Keratinocyte (primary cell): ENCODE data around the gene ESR2. TPM values are rescaled to one million over a fixed set of nuclear protein-coding genes. Genes with fewer than 3 reads are reported as not detected.

Experiments used
- DNase-seq: peaks from one replicate; pipeline ENCODE4 v3.0.0-alpha.2; 2011; ENCODE audit warnings: low read depth, missing footprints, low spot score
- FAIRE-seq: peaks from 2 replicates; lab custom pipeline; 2011; peaks lifted over from hg19 to GRCh38; lab: Jason Lieb, UNC
- H2AFZ ChIP-seq: 2 replicates; pipeline ENCODE4 v1.6.0; 2012; ENCODE audit warnings: low read length, control low read depth, inconsistent platforms; ENCODE audit not compliant: control insufficient read depth
- H3K27ac ChIP-seq: 2 replicates; pipeline ENCODE4 v1.5.1; 2011; ENCODE audit warnings: low read length; ENCODE audit not compliant: control insufficient read depth, insufficient read depth
- H3K27me3 ChIP-seq: 3 replicates; pipeline ENCODE4 v1.6.0; 2011; ENCODE audit warnings: low read length; ENCODE audit not compliant: control insufficient read depth, insufficient read depth; ENCODE audit errors: extremely low read depth
- H3K36me3 ChIP-seq, 2 experiments: 2 replicates in 1 of 2; 3 replicates in 1 of 2; pipeline ENCODE4 v1.5.1; 2011; ENCODE audit warnings: low read length in 2 of 2, mild to moderate bottlenecking in 1 of 2; ENCODE audit not compliant: control insufficient read depth in 2 of 2, insufficient read depth in 2 of 2; ENCODE audit errors: extremely low read depth in 1 of 2
- H3K4me1 ChIP-seq: 3 replicates; pipeline ENCODE4 v1.5.1; 2011; ENCODE audit warnings: low read length; ENCODE audit not compliant: control insufficient read depth, insufficient read depth; ENCODE audit errors: extremely low read depth
- H3K4me2 ChIP-seq: 3 replicates; pipeline ENCODE4 v1.6.0; 2011; ENCODE audit warnings: low read depth, low read length; ENCODE audit not compliant: control insufficient read depth, insufficient read depth; ENCODE audit errors: extremely low read depth
- H3K4me3 ChIP-seq, 3 experiments: fragments of 200-600 bp in 1 of 3; sonication (generic) in 1 of 3; 2 replicates in 2 of 3; 3 replicates in 1 of 3; pipeline ENCODE4 v1.5.1; 2011 to 2016; ENCODE audit warnings: low read length in 3 of 3, mild to moderate bottlenecking in 3 of 3, control low read depth in 2 of 3, inconsistent platforms in 1 of 3, low read depth in 1 of 3, mixed read lengths in 1 of 3, mixed run types in 1 of 3, moderate library complexity in 1 of 3; ENCODE audit not compliant: control insufficient read depth in 2 of 3, insufficient read depth in 2 of 3; ENCODE audit errors: extremely low read depth in 1 of 3
- H3K79me2 ChIP-seq: 2 replicates; pipeline ENCODE4 v1.6.0; 2012; ENCODE audit warnings: low read length; ENCODE audit not compliant: control insufficient read depth, insufficient read depth
- H3K9ac ChIP-seq: 3 replicates; pipeline ENCODE4 v1.6.0; 2011; ENCODE audit warnings: low read length; ENCODE audit not compliant: control insufficient read depth, insufficient read depth; ENCODE audit errors: extremely low read depth
- H3K9me1 ChIP-seq: 3 replicates; pipeline ENCODE4 v1.6.0; 2011; ENCODE audit warnings: low read length; ENCODE audit not compliant: control insufficient read depth, insufficient read depth; ENCODE audit errors: extremely low read depth
- H3K9me3 ChIP-seq: 2 replicates; pipeline ENCODE4 v1.5.1; 2012; ENCODE audit warnings: low read depth, low read length; ENCODE audit not compliant: control insufficient read depth
- H4K20me1 ChIP-seq: 3 replicates; pipeline ENCODE4 v1.6.0; 2011; ENCODE audit warnings: low read length; ENCODE audit not compliant: control insufficient read depth, insufficient read depth; ENCODE audit errors: extremely low read depth
- CTCF ChIP-seq, 3 experiments: IDR thresholded peaks in 1 of 3; conservative IDR thresholded peaks in 1 of 3; optimal IDR thresholded peaks in 1 of 3; 2 replicates in 2 of 3; 3 replicates in 1 of 3; pipeline versions ENCODE3 to v1.5.1; 2011; ENCODE audit warnings: low read length in 3 of 3, mild to moderate bottlenecking in 3 of 3, moderate library complexity in 2 of 3, control low read depth in 1 of 3, inconsistent platforms in 1 of 3; ENCODE audit not compliant: insufficient read depth in 2 of 3; ENCODE audit errors: extremely low read depth in 1 of 3
- EZH2 ChIP-seq: IDR thresholded peaks from one replicate; pipeline ENCODE4 v1.6.1; 2012; ENCODE audit warnings: inconsistent platforms, mild to moderate bottlenecking, low read length, moderate library complexity
- dilution Hi-C: fragments of 300-500 bp; cut with MboI; formaldehyde crosslinking; loops from one replicate; pipeline ENCODE4 v1.7.0; 2020; ENCODE audit warnings: low sequenced_read_pairs; ENCODE audit not compliant: extremely low pct_ligation_motif_present
- polyA plus RNA-seq, 5 experiments: library from polyadenylated mRNA; depleted of rRNA in 3 of 5; stranded (reverse) in 3 of 5; stranded (forward) in 1 of 5; unstranded in 1 of 5; fragments of >200 nt; gene quantifications; 1 replicate in 1 of 5; 2 replicates in 3 of 5; 3 replicates in 1 of 5; pipeline versions ENCODE4 v1.2.1 to v1.2.3, GENCODE V29; 2011 to 2012; ENCODE audit warnings: missing spikeins in 2 of 5, low read depth in 1 of 5, low replicate concordance in 1 of 5

The ESR2 gene
- polyA plus RNA-seq, 1 donor (not counting 4 experiments of a cell fraction or from before 2014, with no cell fraction given), result 0.03 TPM

DNA sequence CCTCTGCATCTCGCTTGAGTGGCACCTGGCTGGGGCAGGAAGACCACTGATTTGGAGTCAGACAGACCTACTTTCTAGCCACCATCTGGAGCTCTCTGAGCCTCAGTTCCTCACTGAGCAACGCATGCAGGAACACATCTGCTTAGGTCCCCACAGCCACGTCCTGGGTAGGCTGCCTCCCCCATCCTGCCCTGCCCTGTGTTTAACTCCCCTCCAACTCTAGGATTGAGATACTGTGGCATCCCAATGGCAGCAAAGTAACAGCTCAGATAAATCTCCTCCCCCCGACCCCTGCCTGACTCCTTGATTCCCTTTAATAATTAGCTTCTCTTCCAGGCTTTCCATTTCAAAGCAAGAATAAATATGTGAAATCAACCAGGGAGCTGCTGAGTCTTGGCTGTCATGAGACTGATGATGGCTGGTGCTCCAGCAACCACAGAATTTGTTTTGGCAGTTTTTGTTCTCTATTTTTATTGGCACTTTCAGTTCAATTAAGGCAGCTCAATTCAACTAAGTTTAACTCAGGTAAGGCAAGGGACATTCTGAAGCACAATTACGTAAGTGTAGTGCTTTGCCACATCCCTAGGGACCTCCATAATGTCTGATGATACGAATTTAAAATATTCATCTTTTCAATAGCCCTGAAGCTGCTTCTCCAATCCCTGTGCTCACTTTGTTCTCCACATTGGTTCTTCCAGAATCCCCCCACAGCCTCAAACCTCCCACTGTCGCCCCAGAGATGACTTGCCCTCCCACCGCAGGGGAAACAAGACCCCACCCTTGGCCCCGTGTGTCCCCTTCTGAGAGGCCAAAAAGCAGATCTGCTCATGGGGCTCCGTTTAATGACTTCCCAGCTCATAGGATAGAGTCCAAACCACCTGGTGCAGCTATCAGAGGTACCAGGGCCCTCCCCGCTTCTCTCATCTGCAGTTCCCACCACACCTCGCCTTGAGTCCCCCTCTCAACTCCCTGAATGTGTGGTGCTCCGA, 58.2 kb downstream of the ESR2 start:
- H4K20me1 ChIP-seq, result no peaks in the 10 kb centered on the region
- no peaks in the 10 kb centered on the region for H3K79me2 ChIP-seq
- H2AFZ ChIP-seq, result no peak overlapping the region
- H3K27me3 ChIP-seq, result peaks cover 3% of the 10 kb centered on the region
- H3K27ac ChIP-seq, result no peak overlapping the region
- no peaks in the 10 kb centered on the region for H3K9me1 ChIP-seq
- H3K9me3 ChIP-seq, result no peaks in the 10 kb centered on the region
- DNase-seq, result no peak
- no peak overlapping the region for H3K4me3 ChIP-seq
- dilution Hi-C loops, result no loop called here
- H3K9ac ChIP-seq, result no peak overlapping the region
- H3K4me2 ChIP-seq, result no peak overlapping the region
- TF ChIP-seq CTCF (optimal IDR thresholded peaks at IDR 0.05 in 1 of 3, IDR thresholded peaks at IDR 0.05 in 1 of 3, conservative IDR thresholded peaks at IDR 0.05 in 1 of 3; ENCODE audit: extremely low read depth in 1 of 3, insufficient read depth in 2 of 3, low read length in 3 of 3) (no peak), EZH2 (no peak)
- no peaks in the 10 kb centered on the region for H3K36me3 ChIP-seq
- no peak for FAIRE-seq
- peaks cover 4% of the 10 kb centered on the region for H3K4me1 ChIP-seq

DNA sequence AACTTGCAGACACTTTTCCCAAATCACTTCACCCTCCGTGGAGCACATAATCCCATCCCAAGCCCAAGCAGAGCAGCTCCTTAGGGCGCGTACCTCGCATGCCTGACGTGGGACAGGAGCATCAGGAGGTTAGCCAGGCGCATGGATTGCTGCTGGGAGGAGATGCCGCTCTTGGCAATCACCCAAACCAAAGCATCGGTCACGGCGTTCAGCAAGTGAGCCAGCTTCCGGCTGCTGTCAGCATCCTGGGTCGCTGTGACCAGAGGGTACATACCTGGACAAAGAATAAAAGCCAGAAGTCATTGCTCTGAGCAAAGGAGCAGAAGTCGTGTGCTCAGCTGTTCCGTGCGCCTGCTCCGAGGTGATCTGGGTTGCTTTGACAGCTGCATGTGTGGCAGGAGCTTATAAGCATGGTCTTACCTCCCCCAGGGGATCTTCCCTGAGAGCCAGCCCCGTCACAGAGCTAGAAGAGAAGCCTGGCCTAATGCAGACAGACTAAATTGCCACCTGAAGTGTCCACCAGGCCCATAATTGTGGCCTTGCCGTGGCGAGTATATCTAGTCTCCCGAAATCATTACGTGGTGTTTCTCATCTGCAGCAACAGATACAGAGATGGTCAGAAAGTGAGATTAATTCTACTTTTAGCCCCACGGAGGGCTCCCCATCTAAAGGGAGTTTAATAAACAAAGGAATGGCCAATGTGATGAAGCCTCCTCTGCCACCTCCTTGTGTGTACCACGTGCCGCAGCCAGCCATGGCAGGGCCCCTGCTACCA, 59.1 kb downstream of the ESR2 start:
- no peaks in the 10 kb centered on the region for H4K20me1 ChIP-seq
- no peaks in the 10 kb centered on the region for H3K9me3 ChIP-seq
- H3K27me3 ChIP-seq, result peaks cover 3% of the 10 kb centered on the region
- TF ChIP-seq CTCF (optimal IDR thresholded peaks at IDR 0.05 in 1 of 3, IDR thresholded peaks at IDR 0.05 in 1 of 3, conservative IDR thresholded peaks at IDR 0.05 in 1 of 3; ENCODE audit: extremely low read depth in 1 of 3, insufficient read depth in 2 of 3, low read length in 3 of 3), result no peak
- TF ChIP-seq EZH2, result no peak
- no peak overlapping the region for H3K4me2 ChIP-seq
- no peak for FAIRE-seq
- H3K79me2 ChIP-seq, result no peaks in the 10 kb centered on the region
- no peak overlapping the region for H2AFZ ChIP-seq
- H3K9me1 ChIP-seq, result no peaks in the 10 kb centered on the region
- no peak overlapping the region for H3K4me3 ChIP-seq
- peak; percentile 13 for DNase-seq
- H3K27ac ChIP-seq, result no peak overlapping the region
- peaks cover 4% of the 10 kb centered on the region for H3K4me1 ChIP-seq
- H3K36me3 ChIP-seq, result no peaks in the 10 kb centered on the region
- no peak overlapping the region for H3K9ac ChIP-seq
- dilution Hi-C loops, result no loop called here
